ENCODE measurements around the gene STEAP2.

DNA sequence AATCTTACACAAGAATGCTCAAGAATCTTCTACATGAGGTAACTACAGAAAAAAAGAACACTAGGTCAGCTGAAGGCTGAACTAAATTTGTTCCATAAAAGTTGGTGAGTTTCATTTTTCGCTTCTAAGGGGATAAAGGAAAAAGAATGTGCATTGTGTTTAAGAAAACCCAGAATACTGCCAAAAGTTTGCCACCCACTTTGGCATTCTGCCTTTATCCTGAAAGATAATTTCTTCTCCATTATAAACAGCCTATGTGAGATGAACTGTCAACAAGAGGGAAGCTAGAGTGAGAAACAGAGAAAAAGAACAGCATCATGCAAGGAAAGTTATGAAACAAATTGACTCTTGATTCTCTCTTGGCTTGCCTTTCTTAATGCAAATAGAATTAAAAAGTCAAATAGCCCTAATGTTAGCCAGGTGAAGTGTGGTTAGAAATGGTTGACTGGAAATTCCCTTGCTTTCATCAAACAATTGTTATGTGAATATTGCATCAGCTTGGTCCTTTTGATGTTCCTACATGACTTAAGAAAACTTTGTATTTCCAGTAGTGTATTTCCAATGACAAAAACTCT lies 31.4 kb upstream of the STEAP2 start:
- TF ChIP-seq, protein P1, sequence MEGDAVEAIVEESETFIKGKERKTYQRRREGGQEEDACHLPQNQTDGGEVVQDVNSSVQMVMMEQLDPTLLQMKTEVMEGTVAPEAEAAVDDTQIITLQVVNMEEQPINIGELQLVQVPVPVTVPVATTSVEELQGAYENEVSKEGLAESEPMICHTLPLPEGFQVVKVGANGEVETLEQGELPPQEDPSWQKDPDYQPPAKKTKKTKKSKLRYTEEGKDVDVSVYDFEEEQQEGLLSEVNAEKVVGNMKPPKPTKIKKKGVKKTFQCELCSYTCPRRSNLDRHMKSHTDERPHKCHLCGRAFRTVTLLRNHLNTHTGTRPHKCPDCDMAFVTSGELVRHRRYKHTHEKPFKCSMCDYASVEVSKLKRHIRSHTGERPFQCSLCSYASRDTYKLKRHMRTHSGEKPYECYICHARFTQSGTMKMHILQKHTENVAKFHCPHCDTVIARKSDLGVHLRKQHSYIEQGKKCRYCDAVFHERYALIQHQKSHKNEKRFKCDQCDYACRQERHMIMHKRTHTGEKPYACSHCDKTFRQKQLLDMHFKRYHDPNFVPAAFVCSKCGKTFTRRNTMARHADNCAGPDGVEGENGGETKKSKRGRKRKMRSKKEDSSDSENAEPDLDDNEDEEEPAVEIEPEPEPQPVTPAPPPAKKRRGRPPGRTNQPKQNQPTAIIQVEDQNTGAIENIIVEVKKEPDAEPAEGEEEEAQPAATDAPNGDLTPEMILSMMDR (IDR thresholded peaks at IDR 0.05), result no peak
- no peak for TF ChIP-seq POLR2A (IDR thresholded peaks at IDR 0.05)
- no peak for TF ChIP-seq EP300 (IDR thresholded peaks at IDR 0.05)
